ENCODE data around the gene OR4L1. TPM values are rescaled to one million over a fixed set of nuclear protein-coding genes. Genes with fewer than 3 reads are reported as not detected.

Gene OR4L1
- total RNA-seq, 4 donors from 2014 or later: not detected

GRCh38 chr14:20110438-20110837 is 50.6 kb downstream of the OR4L1 start, which contains the start of gene OR4K17:
Gene OR4K17, plus strand, starts transcription at chr14:20110739. Its CDS starts 6,761 bp downstream, at chr14:20117500.
- H3K4me1 ChIP-seq: no peaks in the 10 kb centered on the region
- no peak for TF ChIP-seq CTCF (IDR thresholded peaks at IDR 0.05)
- TF ChIP-seq POLR2A (IDR thresholded peaks at IDR 0.05): no peak
- no peak for TF ChIP-seq POLR2AphosphoS5 (IDR thresholded peaks at IDR 0.05)
- no peak for TF ChIP-seq EP300 (IDR thresholded peaks at IDR 0.05)
- H3K9me3 ChIP-seq: no peaks in the 10 kb centered on the region
- no peak within 1 kb of the TSS for H3K4me3 ChIP-seq
- WGBS: 58% methylated on average over 3 of the region's 3 CpGs
- no peaks in the 10 kb centered on the region for H3K36me3 ChIP-seq
- no peak within 1 kb of the TSS for H3K27ac ChIP-seq
- no peak for DNase-seq (ENCODE audit: low spot score in 2 of 2)
- H3K27me3 ChIP-seq: no peaks in the 10 kb centered on the region

Other genes with a start within 250 kb of the OR4L1 start
- gene OR4K2, start 184.9 kb upstream of the OR4L1 start, total RNA-seq: under 1 TPM in 1 of 4 donors, not detected in 3; 0.04 TPM
- not detected for gene OR4K5, start 139.4 kb upstream of the OR4L1 start, total RNA-seq
- not detected for gene OR4K1, start 129.1 kb upstream of the OR4L1 start, total RNA-seq
- gene OR4K15, start 84.5 kb upstream of the OR4L1 start, total RNA-seq: not detected
- gene OR4Q2, start 57.9 kb upstream of the OR4L1 start, total RNA-seq: not detected
- not detected for gene OR4K14, start 40.7 kb upstream of the OR4L1 start, total RNA-seq
- gene OR4K13, start 24.0 kb upstream of the OR4L1 start, total RNA-seq: not detected
- gene OR4K17, start 50.7 kb downstream of the OR4L1 start, total RNA-seq: not detected
- not detected for gene OR4N5, start 78.8 kb downstream of the OR4L1 start, total RNA-seq
- not detected for gene OR11G2, start 130.9 kb downstream of the OR4L1 start, total RNA-seq
- not detected for gene OR11H6, start 163.7 kb downstream of the OR4L1 start, total RNA-seq
- not detected for gene OR11H7, start 168.9 kb downstream of the OR4L1 start, total RNA-seq
- gene OR11H4, start 179.2 kb downstream of the OR4L1 start, total RNA-seq: not detected
- gene TTC5, start 245.9 kb downstream of the OR4L1 start, total RNA-seq: 10 to 100 TPM; 13.3 to 23.3 (median 14.6) TPM

Data from suprapubic skin (tissue), 4 donors.